WTC11 (cell line): ENCODE results near the gene MAD2L1.
"Not testable (repeated sequence)": the region's sequence is repeated elsewhere in the genome, so short reads cannot be mapped to it uniquely, and the experiment has no call there.

ENCODE experiments used
- CBFB ChIP-seq: sonication (generic); formaldehyde crosslinking; IDR thresholded peaks from 2 replicates; pipeline ENCODE4 v1.8.1; 2022; ENCODE audit warnings: mild to moderate bottlenecking, low read depth, missing genetic modification reagents
- CREM ChIP-seq: sonication (generic); formaldehyde crosslinking; IDR thresholded peaks from 2 replicates; pipeline ENCODE4 v1.8.1; 2022; ENCODE audit warnings: mild to moderate bottlenecking, missing genetic modification reagents, moderate library complexity
- CTCF ChIP-seq: fragments of 200-600 bp; IDR thresholded peaks from 2 replicates; pipeline ENCODE4 v1.8.0; 2022; ENCODE audit warnings: antibody characterized with exemption
- ERG ChIP-seq: fragments of 250-450 bp; sonication (Bioruptor Pico); IDR thresholded peaks from 2 replicates; pipeline ENCODE4 v1.8.0; 2021; ENCODE audit warnings: mild to moderate bottlenecking
- JUN ChIP-seq: sonication (generic); formaldehyde crosslinking; IDR thresholded peaks from 2 replicates; pipeline ENCODE4 v1.8.0; 2023; ENCODE audit warnings: mild to moderate bottlenecking, missing genetic modification reagents
- NFE2L1 ChIP-seq: sonication (generic); formaldehyde crosslinking; IDR thresholded peaks from 2 replicates; pipeline ENCODE4 v1.8.1; 2023; ENCODE audit warnings: missing genetic modification reagents
- NR2C2 ChIP-seq: sonication (generic); formaldehyde crosslinking; IDR thresholded peaks from 2 replicates; pipeline ENCODE4 v1.8.0; 2022; ENCODE audit warnings: mild to moderate bottlenecking, missing genetic modification reagents
- PREB ChIP-seq: sonication (generic); formaldehyde crosslinking; IDR thresholded peaks from 2 replicates; pipeline ENCODE4 v1.8.1; 2022; ENCODE audit warnings: mild to moderate bottlenecking, missing genetic modification reagents, moderate library complexity, borderline replicate concordance
- RELA ChIP-seq: sonication (generic); formaldehyde crosslinking; IDR thresholded peaks from 2 replicates; pipeline ENCODE4 v1.8.1; 2022; ENCODE audit warnings: missing genetic modification reagents, mild to moderate bottlenecking, borderline replicate concordance
- TEAD4 ChIP-seq: sonication (generic); formaldehyde crosslinking; IDR thresholded peaks from 2 replicates; pipeline ENCODE4 v1.8.0; 2022; ENCODE audit warnings: mild to moderate bottlenecking, missing genetic modification reagents
- ZNF263 ChIP-seq: sonication (generic); formaldehyde crosslinking; IDR thresholded peaks from 2 replicates; pipeline ENCODE4 v1.8.1; 2022; ENCODE audit warnings: low read depth, mild to moderate bottlenecking, moderate library complexity, missing genetic modification reagents
- ZNF423 ChIP-seq: fragments of 250-450 bp; sonication (Bioruptor Pico); IDR thresholded peaks from 2 replicates; pipeline ENCODE4 v2.1.2; 2022; ENCODE audit warnings: mild to moderate bottlenecking, moderate library complexity

- TF ChIP-seq JUN (CRISPR knock-in tag); CTCF; ZNF263; ZNF423 (CRISPR knock-in tag); PREB (CRISPR knock-in tag); NFE2L1 (CRISPR knock-in tag); ERG (CRISPR knock-in tag); NR2C2 (CRISPR knock-in tag); RELA (CRISPR knock-in tag); CREM; CBFB (CRISPR knock-in tag); TEAD4 (CRISPR knock-in tag): not testable (repeated sequence)
Observed at GRCh38 chr4:120088066-120088465, 21.4 kb upstream of the MAD2L1 start.
